ENCODE data around the gene MOXD1. TPM values are rescaled to one million over a fixed set of nuclear protein-coding genes. Genes with fewer than 3 reads are reported as not detected.
"Not testable (repeated sequence)": the region's sequence is repeated elsewhere in the genome, so short reads cannot be mapped to it uniquely, and the experiment has no call there.

MOXD1 gene
- total RNA-seq, 1 donor from 2014 or later: 0.75 TPM

DNA sequence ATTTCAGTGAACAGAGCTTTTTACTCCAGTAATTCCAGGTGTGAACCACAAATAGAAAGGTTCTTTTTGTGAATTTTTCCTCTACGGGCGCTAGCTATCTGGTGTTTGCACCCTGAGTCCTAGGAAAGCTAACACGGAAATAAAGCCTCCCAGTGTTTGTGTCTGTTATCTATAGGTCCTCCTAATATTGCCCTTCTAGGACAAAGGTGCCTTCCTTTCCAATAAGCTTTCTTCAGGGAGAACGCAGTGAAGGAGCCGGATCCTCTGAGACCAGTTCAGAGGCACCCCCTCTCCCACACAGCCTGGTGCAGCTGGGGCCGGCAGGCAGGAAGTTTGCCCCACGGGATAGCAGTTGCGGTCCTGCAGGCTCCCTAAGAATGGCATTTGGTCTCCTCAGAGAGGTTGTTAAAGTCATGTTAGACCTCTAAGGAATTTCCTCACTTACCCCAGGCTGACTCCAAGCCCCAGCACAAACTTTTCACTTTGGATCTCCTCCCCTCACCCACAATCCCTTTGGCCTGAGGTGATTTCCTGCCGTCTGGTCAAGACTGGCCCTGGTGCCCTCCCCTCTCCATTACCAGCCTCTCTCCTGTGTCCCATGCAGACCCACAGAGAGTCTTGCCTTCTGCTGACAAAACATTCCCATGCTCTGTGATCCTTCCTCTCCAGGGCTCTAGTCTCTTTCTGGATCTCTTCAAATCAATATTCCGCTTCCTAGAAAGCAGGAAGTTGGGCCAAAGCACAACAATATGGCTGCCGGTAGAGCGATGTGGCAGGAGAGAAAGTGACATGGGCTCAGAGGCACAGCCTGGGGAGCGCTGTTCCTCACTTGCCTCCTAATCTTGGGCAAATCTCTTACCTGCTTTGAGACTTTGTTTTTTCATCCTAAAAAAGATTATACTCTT is 126.0 kb downstream of the MOXD1 start:
- Histone ChIP-seq H3K4me1 (peaks cover 0 to 5% of the 10 kb centered on the region in 2 donors), H3K27ac (peak overlapping the region in 1 of 2 donors; percentile 58), H3K9me3 (no peaks in the 10 kb centered on the region), H3K4me3 (peak overlapping the region in 1 of 2 donors; percentile 22), H3K36me3 (no peaks in the 10 kb centered on the region), H3K27me3 (no peaks in the 10 kb centered on the region)
- no peak for DNase-seq (ENCODE audit: low spot score in 2 of 2)
- TF ChIP-seq, protein P1, sequence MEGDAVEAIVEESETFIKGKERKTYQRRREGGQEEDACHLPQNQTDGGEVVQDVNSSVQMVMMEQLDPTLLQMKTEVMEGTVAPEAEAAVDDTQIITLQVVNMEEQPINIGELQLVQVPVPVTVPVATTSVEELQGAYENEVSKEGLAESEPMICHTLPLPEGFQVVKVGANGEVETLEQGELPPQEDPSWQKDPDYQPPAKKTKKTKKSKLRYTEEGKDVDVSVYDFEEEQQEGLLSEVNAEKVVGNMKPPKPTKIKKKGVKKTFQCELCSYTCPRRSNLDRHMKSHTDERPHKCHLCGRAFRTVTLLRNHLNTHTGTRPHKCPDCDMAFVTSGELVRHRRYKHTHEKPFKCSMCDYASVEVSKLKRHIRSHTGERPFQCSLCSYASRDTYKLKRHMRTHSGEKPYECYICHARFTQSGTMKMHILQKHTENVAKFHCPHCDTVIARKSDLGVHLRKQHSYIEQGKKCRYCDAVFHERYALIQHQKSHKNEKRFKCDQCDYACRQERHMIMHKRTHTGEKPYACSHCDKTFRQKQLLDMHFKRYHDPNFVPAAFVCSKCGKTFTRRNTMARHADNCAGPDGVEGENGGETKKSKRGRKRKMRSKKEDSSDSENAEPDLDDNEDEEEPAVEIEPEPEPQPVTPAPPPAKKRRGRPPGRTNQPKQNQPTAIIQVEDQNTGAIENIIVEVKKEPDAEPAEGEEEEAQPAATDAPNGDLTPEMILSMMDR (IDR thresholded peaks at IDR 0.05): no peak
- intact Hi-C loops (cut with DNase I): loop anchor here (5.0 kb wide), 1 partner anchor 358 kb away; no protein-coding TSS in a partner anchor

DNA sequence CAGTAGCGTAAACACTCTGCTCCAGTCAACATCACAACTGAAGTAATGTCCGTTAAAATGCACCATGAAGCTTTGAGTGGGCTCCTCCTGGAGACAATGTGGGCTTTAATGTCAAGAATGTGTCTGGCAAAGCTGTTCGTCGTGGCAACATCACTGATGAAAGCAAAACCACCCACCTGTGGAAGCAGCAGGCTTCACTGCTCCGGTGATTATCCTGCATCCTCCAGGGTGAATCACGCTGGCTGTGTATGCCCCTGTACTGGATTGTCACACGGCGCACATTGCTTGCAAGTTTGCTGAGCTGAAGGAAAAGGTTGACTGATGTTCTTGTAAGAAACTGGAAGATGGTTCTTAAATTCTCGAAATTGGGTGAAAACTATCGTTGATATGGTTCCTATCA is 128.5 kb downstream of the MOXD1 start:
- Histone ChIP-seq H3K27ac (no peak overlapping the region), H3K4me3 (no peak overlapping the region), H3K36me3 (no peaks in the 10 kb centered on the region), H3K9me3 (no peaks in the 10 kb centered on the region), H3K27me3 (no peaks in the 10 kb centered on the region), H3K4me1 (peaks cover 0 to 14% of the 10 kb centered on the region in 2 donors)
- intact Hi-C loops (cut with DNase I): no loop called here
- TF ChIP-seq, protein P1 (IDR thresholded peaks at IDR 0.05): no peak
- no peak for DNase-seq (ENCODE audit: low spot score in 2 of 2)

DNA sequence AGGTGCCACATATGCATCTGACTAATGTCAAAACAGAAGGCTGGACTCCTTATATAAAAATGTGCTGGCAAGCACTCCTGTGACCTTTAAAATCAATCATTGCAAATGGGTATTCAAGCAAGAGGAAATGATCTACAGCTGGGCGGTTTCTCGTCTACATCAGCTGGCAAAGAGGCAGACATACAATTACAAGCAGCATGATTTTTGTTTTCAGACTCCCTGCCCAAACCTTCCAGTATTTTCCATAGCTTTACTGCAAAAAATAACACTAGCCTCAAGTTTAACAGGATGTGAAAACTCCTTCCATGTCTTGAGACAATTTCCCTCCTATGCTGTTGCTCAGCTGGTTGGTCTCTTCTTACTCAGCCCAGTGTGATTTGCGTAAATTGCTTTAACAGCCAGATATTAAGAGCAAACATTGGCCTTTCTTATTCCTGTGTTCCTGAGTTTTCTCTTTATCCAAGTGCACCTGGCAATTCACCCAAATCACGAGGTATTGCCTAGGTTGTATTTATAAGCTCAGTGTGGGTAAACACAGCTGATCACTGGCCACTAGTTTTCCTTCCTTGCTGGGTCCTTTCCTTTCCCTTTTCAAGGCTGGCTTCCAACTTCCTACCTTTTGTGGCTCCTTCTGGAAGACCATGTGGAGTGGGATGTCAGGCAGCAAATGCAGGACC is 130.4 kb downstream of the MOXD1 start:
- intact Hi-C loops (cut with DNase I): no loop called here

DNA sequence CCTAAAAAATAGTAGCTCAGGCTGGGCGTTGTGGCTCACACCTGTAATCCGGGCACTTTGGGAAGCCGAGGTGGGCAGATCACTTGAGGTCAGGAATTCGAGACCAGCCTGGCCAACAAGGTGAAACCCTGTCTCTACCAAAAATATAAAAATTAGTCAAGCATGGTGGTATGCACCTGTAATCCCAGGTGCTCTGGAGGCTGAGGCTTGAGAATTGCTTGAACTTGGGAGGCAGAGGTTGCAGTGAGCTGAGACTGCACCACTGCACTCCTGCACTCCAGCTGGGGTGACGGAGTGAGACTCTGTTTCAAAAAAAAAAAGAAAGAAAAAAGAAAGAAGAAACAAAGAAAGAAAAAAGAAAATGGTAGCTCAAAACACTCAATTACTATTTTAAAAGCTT is 132.6 kb downstream of the MOXD1 start:
- H3K27ac ChIP-seq: peak overlapping the region; percentile 27 to 39
- DNase-seq (ENCODE audit: low spot score in 2 of 2); intact Hi-C loops (cut with DNase I): not testable (repeated sequence)

More for the DNA sequence above, 130.4 kb downstream of the MOXD1 start:
- H3K27ac ChIP-seq: no peak overlapping the region
- H3K4me1 ChIP-seq: peaks cover 0 to 19% of the 10 kb centered on the region in 2 donors
- no peak overlapping the region for H3K4me3 ChIP-seq
- H3K36me3 ChIP-seq: no peaks in the 10 kb centered on the region
- H3K9me3 ChIP-seq: no peaks in the 10 kb centered on the region
- no peak for DNase-seq (ENCODE audit: low spot score in 2 of 2)
- no peaks in the 10 kb centered on the region for H3K27me3 ChIP-seq
- TF ChIP-seq, protein P1 (IDR thresholded peaks at IDR 0.05): no peak

DNA sequence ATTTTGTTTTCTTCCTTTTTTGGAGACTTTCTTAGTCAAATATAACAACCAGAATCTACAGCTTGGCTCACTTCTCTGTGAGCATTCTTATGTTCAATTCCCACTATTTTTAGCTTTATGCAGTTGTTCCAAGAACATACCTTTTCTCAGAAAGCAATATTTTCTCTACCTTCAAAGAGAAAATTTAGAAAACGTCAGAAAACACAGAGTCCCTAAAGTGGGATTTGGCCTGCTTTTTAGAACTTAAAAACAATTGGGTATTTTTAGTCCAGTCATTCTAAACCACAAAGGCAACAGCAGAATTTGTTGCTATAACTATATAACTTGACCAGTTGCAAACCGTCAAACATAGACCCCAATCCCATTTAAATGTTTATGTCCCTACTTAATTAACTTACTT is 133.1 kb downstream of the MOXD1 start:
- H3K36me3 ChIP-seq: no peaks in the 10 kb centered on the region
- peak overlapping the region; percentile 27 to 39 for H3K27ac ChIP-seq
- DNase-seq (ENCODE audit: low spot score in 2 of 2): no peak
- H3K27me3 ChIP-seq: no peaks in the 10 kb centered on the region
- intact Hi-C loops (cut with DNase I): no loop called here
- TF ChIP-seq, protein P1 (IDR thresholded peaks at IDR 0.05): no peak
- H3K4me1 ChIP-seq: peaks cover 0 to 19% of the 10 kb centered on the region in 2 donors
- no peak overlapping the region for H3K4me3 ChIP-seq
- no peaks in the 10 kb centered on the region for H3K9me3 ChIP-seq

More for the DNA sequence above, 132.6 kb downstream of the MOXD1 start:
- not testable (repeated sequence) for H3K36me3 ChIP-seq, H3K4me3 ChIP-seq, H3K9me3 ChIP-seq, H3K27me3 ChIP-seq
- H3K4me1 ChIP-seq: peaks cover 0 to 19% of the 10 kb centered on the region in 2 donors
